Thoracic aorta (tissue), 2 donors: Measurements from ENCODE around the gene EPS8L2. TPM values are rescaled to one million over a fixed set of nuclear protein-coding genes. Genes with fewer than 3 reads are reported as not detected.
"Not testable (repeated sequence)": the region's sequence is repeated elsewhere in the genome, so short reads cannot be mapped to it uniquely, and the experiment has no call there.

Source experiments
- ATAC-seq: fragments of 150-250 bp; one replicate; pipeline ENCODE4 v1.8.0; 2017; ENCODE audit warnings: low read depth; ENCODE audit not compliant: insufficient number of reproducible peaks, low FRiP score
- DNase-seq: peaks from one replicate; pipeline ENCODE4 v3.0.0-alpha.2; 2020; ENCODE audit warnings: low spot score
- H3K27ac ChIP-seq, 2 donors: fragments of 200-600 bp; sonication (generic); 1 replicate in 1 of 2; 2 replicates in 1 of 2; pipeline ENCODE4 v1.5.1; 2016; ENCODE audit warnings: mild to moderate bottlenecking in 2 of 2, moderate library complexity in 2 of 2
- H3K27me3 ChIP-seq: fragments of 200-600 bp; sonication (generic); replicated peaks from 2 replicates; pipeline ENCODE4 v1.6.0; 2016; ENCODE audit warnings: mild to moderate bottlenecking; ENCODE audit not compliant: insufficient read depth
- H3K36me3 ChIP-seq: fragments of 200-600 bp; sonication (generic); one replicate; pipeline ENCODE4 v1.5.1; 2016
- H3K4me1 ChIP-seq, 2 donors: fragments of 200-600 bp; sonication (generic); 1 replicate in 1 of 2; 2 replicates in 1 of 2; pipeline versions ENCODE4 v1.5.1 to v1.6.0; 2016; ENCODE audit warnings: low read depth in 2 of 2, mild to moderate bottlenecking in 1 of 2; ENCODE audit not compliant: control insufficient read depth in 1 of 2
- H3K4me3 ChIP-seq: fragments of 200-600 bp; sonication (generic); 2 replicates; pipeline ENCODE4 v1.5.1; 2016; ENCODE audit warnings: mild to moderate bottlenecking
- H3K9me3 ChIP-seq: fragments of 200-600 bp; sonication (generic); 2 replicates; pipeline ENCODE4 v1.5.1; 2016
- total RNA-seq, 2 donors: library from RNA; depleted of rRNA; stranded (reverse); fragments of >200 nt; gene quantifications; one replicate each; pipeline versions ENCODE4 v1.1.0 to v1.2.3, GENCODE V29; 2016
- TF ChIP-seq, protein P1 (sequence below): fragments of 200-600 bp; sonication (generic); IDR thresholded peaks from one replicate; pipeline ENCODE4 v1.5.1; 2019; ENCODE audit warnings: antibody characterized with exemption

EPS8L2 gene
- total RNA-seq, 2 donors from 2014 or later = 39.6 to 75.9 TPM

DNA sequence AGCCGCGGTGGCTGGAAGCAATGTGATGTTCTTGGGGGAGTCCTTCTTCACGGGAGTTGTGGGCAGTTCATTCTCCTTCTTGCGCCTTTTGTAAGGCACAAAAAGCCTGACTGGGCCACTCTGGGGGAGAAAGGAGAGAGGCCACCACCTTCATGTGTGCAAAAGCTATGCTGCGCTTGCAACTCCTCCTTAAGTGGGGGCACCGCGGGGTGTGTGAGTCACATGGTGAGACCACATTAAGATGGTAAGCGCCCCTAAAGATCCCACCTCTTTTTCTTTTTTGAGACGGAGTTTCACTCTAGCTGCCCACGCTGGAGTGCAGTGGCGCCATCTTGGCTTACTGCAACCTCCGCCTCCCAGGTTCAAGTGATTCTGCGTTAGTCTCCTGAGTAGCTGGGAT lies 25.1 kb upstream of the EPS8L2 start:
- TF ChIP-seq, protein P1, sequence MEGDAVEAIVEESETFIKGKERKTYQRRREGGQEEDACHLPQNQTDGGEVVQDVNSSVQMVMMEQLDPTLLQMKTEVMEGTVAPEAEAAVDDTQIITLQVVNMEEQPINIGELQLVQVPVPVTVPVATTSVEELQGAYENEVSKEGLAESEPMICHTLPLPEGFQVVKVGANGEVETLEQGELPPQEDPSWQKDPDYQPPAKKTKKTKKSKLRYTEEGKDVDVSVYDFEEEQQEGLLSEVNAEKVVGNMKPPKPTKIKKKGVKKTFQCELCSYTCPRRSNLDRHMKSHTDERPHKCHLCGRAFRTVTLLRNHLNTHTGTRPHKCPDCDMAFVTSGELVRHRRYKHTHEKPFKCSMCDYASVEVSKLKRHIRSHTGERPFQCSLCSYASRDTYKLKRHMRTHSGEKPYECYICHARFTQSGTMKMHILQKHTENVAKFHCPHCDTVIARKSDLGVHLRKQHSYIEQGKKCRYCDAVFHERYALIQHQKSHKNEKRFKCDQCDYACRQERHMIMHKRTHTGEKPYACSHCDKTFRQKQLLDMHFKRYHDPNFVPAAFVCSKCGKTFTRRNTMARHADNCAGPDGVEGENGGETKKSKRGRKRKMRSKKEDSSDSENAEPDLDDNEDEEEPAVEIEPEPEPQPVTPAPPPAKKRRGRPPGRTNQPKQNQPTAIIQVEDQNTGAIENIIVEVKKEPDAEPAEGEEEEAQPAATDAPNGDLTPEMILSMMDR = no peak
- Histone ChIP-seq H3K27me3 (no peaks in the 10 kb centered on the region), H3K4me3 (no peak overlapping the region), H3K36me3 (peaks cover 37% of the 10 kb centered on the region), H3K4me1 (no peaks in the 10 kb centered on the region), H3K27ac (no peak overlapping the region), H3K9me3 (no peaks in the 10 kb centered on the region)
- no peak for DNase-seq
- ATAC-seq = no peak

DNA sequence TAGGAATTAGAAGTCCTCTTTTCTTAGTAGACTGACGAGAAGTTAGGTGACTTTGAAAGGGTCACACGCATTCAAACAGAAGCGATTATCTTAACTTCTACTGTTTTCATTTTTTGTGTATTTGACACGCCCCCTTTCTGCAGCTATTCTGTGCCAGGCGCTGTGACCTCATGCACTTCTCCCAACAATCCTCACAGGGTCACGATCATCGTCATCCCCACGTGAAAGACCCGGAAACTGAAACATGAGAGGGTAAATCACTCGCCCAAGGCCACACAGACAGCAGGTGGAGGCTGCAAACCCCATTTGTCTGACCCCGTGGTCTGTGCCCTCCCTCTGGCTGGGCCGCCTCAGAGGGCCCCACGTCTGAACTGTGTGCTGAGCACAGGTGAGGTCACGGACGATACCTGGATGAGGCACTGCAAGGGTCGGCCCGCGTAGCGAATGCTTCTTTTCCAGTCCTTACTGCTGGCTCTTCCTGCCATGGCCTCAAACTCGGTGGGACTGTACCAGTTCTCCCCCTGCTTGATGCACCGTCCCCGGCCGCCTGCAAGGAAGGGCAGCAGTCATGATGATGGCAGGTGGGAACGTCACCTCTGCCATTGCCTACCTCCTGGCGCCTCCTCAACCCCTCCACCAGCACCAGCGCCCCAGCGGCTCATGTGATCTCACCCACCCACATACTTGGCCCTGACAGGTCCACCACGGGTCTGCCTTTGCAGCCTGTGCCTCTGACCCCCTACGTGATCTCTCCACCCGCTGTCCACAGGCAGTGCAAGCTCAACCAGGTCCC lies 19.4 kb upstream of the EPS8L2 start:
- Histone ChIP-seq H3K4me1 (no peaks in the 10 kb centered on the region), H3K4me3 (no peak overlapping the region), H3K36me3 (peaks cover 46% of the 10 kb centered on the region), H3K9me3 (no peaks in the 10 kb centered on the region), H3K27ac (no peak overlapping the region), H3K27me3 (no peaks in the 10 kb centered on the region)
- DNase-seq (no peak), ATAC-seq (no peak)
- TF ChIP-seq, protein P1 = no peak

DNA sequence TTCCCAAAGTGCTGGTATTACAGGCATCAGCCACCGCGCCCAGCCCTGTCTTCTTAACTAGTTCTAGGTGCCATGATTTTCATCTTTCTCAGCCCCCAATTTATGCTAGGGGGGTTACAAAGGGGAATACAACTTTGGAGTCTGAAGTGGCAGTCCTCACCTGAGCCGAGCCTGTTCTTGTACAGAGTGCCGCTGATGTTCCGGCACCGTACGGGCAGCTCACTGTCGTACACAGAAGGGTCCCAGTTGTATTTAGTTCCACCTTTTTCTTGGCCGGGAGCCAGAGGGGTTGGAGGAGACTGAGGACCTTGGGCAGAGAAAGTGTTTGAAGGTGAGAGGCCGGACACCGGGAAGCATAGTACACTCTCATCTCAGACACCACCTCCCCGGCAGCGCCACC lies 18.3 kb upstream of the EPS8L2 start:
- H3K36me3 ChIP-seq = peaks cover 37% of the 10 kb centered on the region
- no peak for ATAC-seq
- H3K27ac ChIP-seq = no peak overlapping the region
- no peaks in the 10 kb centered on the region for H3K9me3 ChIP-seq
- no peaks in the 10 kb centered on the region for H3K4me1 ChIP-seq
- H3K27me3 ChIP-seq = no peaks in the 10 kb centered on the region
- no peak overlapping the region for H3K4me3 ChIP-seq
- no peak for DNase-seq
- TF ChIP-seq, protein P1 = no peak

DNA sequence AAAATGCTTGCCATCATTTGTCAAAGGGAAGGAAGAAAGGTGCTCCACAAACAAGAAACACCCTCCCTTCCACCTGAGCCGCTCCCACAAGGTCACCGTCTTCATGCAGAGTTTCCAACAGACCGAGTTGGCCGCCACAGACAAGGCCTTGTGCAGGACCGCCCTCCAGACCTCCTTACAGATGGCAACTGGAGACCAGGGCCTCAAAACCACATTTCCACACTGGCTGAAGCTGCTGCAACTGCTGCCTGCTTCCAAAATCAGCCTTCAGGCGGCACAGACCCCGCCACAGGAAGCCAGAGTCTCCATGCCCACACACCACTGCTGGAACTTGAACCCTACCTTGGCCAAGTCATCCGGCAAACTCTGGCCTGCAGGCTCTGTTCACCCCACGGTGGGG lies 17.4 kb upstream of the EPS8L2 start:
- H3K4me3 ChIP-seq = no peak overlapping the region
- ATAC-seq (no peak), DNase-seq (no peak)
- peaks cover 4 to 8% of the 10 kb centered on the region in 2 donors for H3K4me1 ChIP-seq
- H3K9me3 ChIP-seq = no peaks in the 10 kb centered on the region
- no peaks in the 10 kb centered on the region for H3K27me3 ChIP-seq
- H3K27ac ChIP-seq = no peak overlapping the region
- TF ChIP-seq, protein P1 = no peak
- peaks cover 31% of the 10 kb centered on the region for H3K36me3 ChIP-seq

DNA sequence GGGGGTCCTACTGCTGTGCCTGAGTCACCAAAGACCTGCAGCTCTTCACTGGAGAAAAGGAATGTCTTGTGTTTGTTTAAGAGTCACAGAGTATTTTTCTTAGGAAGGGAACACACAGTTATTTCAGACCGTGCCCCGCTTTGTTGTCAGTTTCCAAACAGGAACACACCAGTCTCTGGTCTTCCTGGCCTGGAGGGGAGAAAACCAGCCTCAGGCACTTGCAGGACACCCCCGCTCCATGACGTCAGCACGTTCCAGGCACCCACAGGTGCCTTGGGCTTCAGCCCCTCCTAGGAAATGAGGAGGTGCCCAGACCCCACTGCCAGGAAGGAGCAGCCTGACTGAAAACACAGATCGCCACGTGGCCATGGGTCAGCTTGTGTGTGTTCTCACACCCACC lies 16.4 kb upstream of the EPS8L2 start:
- Histone ChIP-seq H3K9me3 (no peaks in the 10 kb centered on the region), H3K4me3 (no peak overlapping the region), H3K36me3 (peaks cover 22% of the 10 kb centered on the region), H3K4me1 (peaks cover 12 to 14% of the 10 kb centered on the region in 2 donors), H3K27me3 (no peaks in the 10 kb centered on the region), H3K27ac (no peak overlapping the region)
- no peak for DNase-seq
- TF ChIP-seq, protein P1 = no peak
- no peak for ATAC-seq

DNA sequence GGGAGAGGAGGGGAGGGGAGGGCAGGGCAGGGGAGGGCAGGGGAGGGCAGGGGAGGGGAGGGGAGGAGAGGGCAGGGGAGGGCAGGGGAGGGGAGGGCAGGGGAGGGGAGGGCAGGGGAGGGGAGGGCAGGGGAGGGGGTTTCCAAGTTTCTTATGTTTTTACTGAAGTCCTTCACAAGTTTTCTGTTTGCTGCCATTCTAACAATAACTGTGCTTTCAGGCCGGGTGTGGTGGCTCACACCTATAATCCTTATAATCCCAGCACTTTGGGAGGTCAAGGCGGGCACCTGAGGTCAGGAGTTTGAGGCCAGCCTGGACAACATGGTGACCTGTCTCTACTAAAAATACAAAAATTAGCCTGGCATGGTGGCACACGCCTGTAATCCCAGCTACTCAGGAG lies 15.8 kb upstream of the EPS8L2 start:
- not testable (repeated sequence) for DNase-seq, H3K9me3 ChIP-seq, H3K4me3 ChIP-seq, H3K27me3 ChIP-seq, H3K27ac ChIP-seq, ATAC-seq
- peaks cover 12 to 14% of the 10 kb centered on the region in 2 donors for H3K4me1 ChIP-seq
- H3K36me3 ChIP-seq = peaks cover 20% of the 10 kb centered on the region
